Endothelial cell of umbilical vein (primary cell): ENCODE data around the gene RPS6KA3. TPM values are rescaled to one million over a fixed set of nuclear protein-coding genes. Genes with fewer than 3 reads are reported as not detected.

Source experiments
- BruUV-seq: library from RNA; stranded (reverse); fragments of 400-500 nt; replicated peaks from 2 replicates; lab custom pipeline; 2021; lab: Mats Ljungman, UMichigan
- CTCF ChIA-PET: fragments of 300-600, 350-600 bp; sonication (Branson Sonifier 250); formaldehyde crosslinking; loops from one replicate; lab custom pipeline; 2021; ENCODE audit warnings: antibody characterized with exemption, inconsistent platforms; lab: Charles Lee
- POLR2A ChIA-PET: fragments of 300-600, 350-600 bp; sonication (Branson Sonifier 250); formaldehyde crosslinking; loops from one replicate; lab custom pipeline; 2021; ENCODE audit warnings: antibody characterized with exemption, inconsistent platforms; lab: Charles Lee
- DNase-seq: peaks from one replicate; pipeline ENCODE4 v3.0.0-alpha.2; 2011; ENCODE audit warnings: low read depth, low spot score
- FAIRE-seq: peaks from 2 replicates; lab custom pipeline; 2011; peaks lifted over from hg19 to GRCh38; lab: Jason Lieb, UNC
- H2AFZ ChIP-seq: 2 replicates; pipeline ENCODE4 v1.6.0; 2012; ENCODE audit warnings: low read depth, low read length, control low read depth, inconsistent platforms
- H3K27ac ChIP-seq: 2 replicates; pipeline ENCODE4 v1.5.1; 2011; ENCODE audit warnings: low read depth, mild to moderate bottlenecking, control low read depth, low read length, moderate library complexity; ENCODE audit not compliant: insufficient read depth
- H3K27me3 ChIP-seq, 2 experiments: 2 replicates each; pipeline versions ENCODE4 v1.6.0 to v1.6.1; 2011; ENCODE audit warnings: low read length in 2 of 2, mixed read lengths in 1 of 2; ENCODE audit not compliant: control insufficient read depth in 2 of 2, insufficient read depth in 2 of 2
- H3K36me3 ChIP-seq, 2 experiments: 2 replicates in 1 of 2; 3 replicates in 1 of 2; pipeline ENCODE4 v1.5.1; 2011; ENCODE audit warnings: low read length in 2 of 2, mild to moderate bottlenecking in 1 of 2, moderate library complexity in 1 of 2; ENCODE audit not compliant: control insufficient read depth in 2 of 2, insufficient read depth in 2 of 2; ENCODE audit errors: extremely low read depth in 1 of 2
- H3K4me1 ChIP-seq: 3 replicates; pipeline ENCODE4 v1.5.1; 2011; ENCODE audit warnings: mild to moderate bottlenecking, low read length; ENCODE audit not compliant: control insufficient read depth, insufficient read depth; ENCODE audit errors: extremely low read depth
- H3K4me2 ChIP-seq: 2 replicates; pipeline ENCODE4 v1.6.1; 2011; ENCODE audit warnings: low read length, control low read depth, mixed read lengths; ENCODE audit not compliant: insufficient read depth
- H3K4me3 ChIP-seq, 3 experiments: fragments of 200-600 bp in 1 of 3; sonication (generic), shearing (Covaris generic) in 1 of 3; replicated peaks in 1 of 3; 2 replicates each; pipeline ENCODE4 v1.5.1; 2011 to 2016; ENCODE audit warnings: control low read depth in 3 of 3, low read length in 3 of 3, mild to moderate bottlenecking in 2 of 3, inconsistent platforms in 1 of 3, low read depth in 1 of 3, moderate library complexity in 1 of 3; ENCODE audit not compliant: insufficient read depth in 1 of 3
- H3K79me2 ChIP-seq: 2 replicates; pipeline ENCODE4 v1.6.0; 2012; ENCODE audit warnings: low read length, inconsistent platforms; ENCODE audit not compliant: control insufficient read depth, insufficient read depth
- H3K9ac ChIP-seq: replicated peaks from 2 replicates; pipeline ENCODE3; 2011; ENCODE audit warnings: low read length, control low read depth; ENCODE audit not compliant: insufficient read depth; ENCODE audit errors: extremely low read depth
- H3K9me1 ChIP-seq: replicated peaks from 3 replicates; pipeline ENCODE4 v1.6.0; 2011; ENCODE audit warnings: mild to moderate bottlenecking, low read length; ENCODE audit not compliant: control insufficient read depth, insufficient read depth; ENCODE audit errors: extremely low read depth
- H3K9me3 ChIP-seq: replicated peaks from 2 replicates; pipeline ENCODE4 v1.5.1; 2012; ENCODE audit warnings: low read length, inconsistent platforms; ENCODE audit not compliant: control insufficient read depth, insufficient read depth
- H4K20me1 ChIP-seq: replicated peaks from 2 replicates; pipeline ENCODE3; 2011; ENCODE audit warnings: mild to moderate bottlenecking, low read length; ENCODE audit not compliant: control insufficient read depth, insufficient read depth; ENCODE audit errors: extremely low read depth
- CTCF ChIP-seq, 2 donors: IDR thresholded peaks; 1 replicate in 1 of 2; 2 replicates in 1 of 2; pipeline ENCODE4 v1.5.1; 2011; ENCODE audit warnings: low read length in 2 of 2, mild to moderate bottlenecking in 2 of 2, moderate library complexity in 2 of 2, control low read depth in 1 of 2, inconsistent platforms in 1 of 2, low read depth in 1 of 2; ENCODE audit not compliant: insufficient read depth in 1 of 2; ENCODE audit errors: extremely low read depth in 1 of 2
- EZH2 ChIP-seq: IDR thresholded peaks from 2 replicates; pipeline ENCODE4 v1.6.1; 2012; ENCODE audit warnings: borderline replicate concordance, low read depth, mild to moderate bottlenecking, moderate library complexity, low read length, inconsistent platforms; ENCODE audit not compliant: severe bottlenecking
- FOS ChIP-seq: IDR thresholded peaks from 2 replicates; pipeline ENCODE4 v1.6.1; 2011; ENCODE audit warnings: mild to moderate bottlenecking, low read length, moderate library complexity, borderline replicate concordance; ENCODE audit not compliant: insufficient read depth
- GATA2 ChIP-seq: IDR thresholded peaks from 2 replicates; pipeline ENCODE4 v1.7.0; 2011; ENCODE audit warnings: low read depth, mild to moderate bottlenecking, moderate library complexity, mixed read lengths, low read length; ENCODE audit not compliant: insufficient read length, insufficient read depth
- MYC ChIP-seq: IDR thresholded peaks from one replicate; pipeline ENCODE4 v1.6.1; 2011; ENCODE audit warnings: mild to moderate bottlenecking, low read depth, low read length
- dilution Hi-C: fragments of 300-500 bp; cut with MboI; formaldehyde crosslinking; loops from one replicate; pipeline ENCODE4 v1.15.0; 2019; ENCODE audit warnings: low sequenced_read_pairs; ENCODE audit not compliant: extremely low pct_ligation_motif_present
- intact Hi-C: fragments of 100-400 bp; cut with micrococcal nuclease; formaldehyde crosslinking; loops from one replicate; pipeline ENCODE4 v1.10.0; 2022
- polyA plus RNA-seq, 4 experiments: library from polyadenylated mRNA; depleted of rRNA in 3 of 4; stranded (reverse) in 3 of 4; unstranded in 1 of 4; fragments of >200 nt; gene quantifications; 2 replicates each; pipeline versions ENCODE4 v1.2.1 to v1.2.3, GENCODE V29; 2011 to 2012; ENCODE audit warnings: missing spikeins in 1 of 4
- total RNA-seq: library from RNA; stranded (reverse); gene quantifications from 2 replicates; pipeline ENCODE4 v1.2.3, GENCODE V29; 2021
- TF ChIP-seq, protein P1 (sequence below): IDR thresholded peaks from 2 replicates; pipeline ENCODE4 v1.6.1; 2011; ENCODE audit not compliant: insufficient read depth, insufficient read length

The RPS6KA3 gene
- total and polyA plus RNA-seq, 2 donors (not counting 3 experiments of a cell fraction or from before 2014, with no cell fraction given), result 24.4 to 61.6 TPM

- CTCF ChIA-PET, result no interaction called here
- H3K27ac ChIP-seq, result no peak overlapping the region
- H4K20me1 ChIP-seq, result no peaks in the 10 kb centered on the region
- no peak for TF ChIP-seq EZH2
- TF ChIP-seq, protein P1, sequence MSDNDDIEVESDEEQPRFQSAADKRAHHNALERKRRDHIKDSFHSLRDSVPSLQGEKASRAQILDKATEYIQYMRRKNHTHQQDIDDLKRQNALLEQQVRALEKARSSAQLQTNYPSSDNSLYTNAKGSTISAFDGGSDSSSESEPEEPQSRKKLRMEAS, result no peak
- no peak for TF ChIP-seq CTCF (IDR thresholded peaks at IDR 0.05; ENCODE audit: extremely low read depth in 1 of 2, insufficient read depth in 1 of 2, low read depth in 1 of 2, low read length in 2 of 2)
- TF ChIP-seq MYC, result no peak
- TF ChIP-seq GATA2, result no peak
- TF ChIP-seq FOS, result no peak
- no peaks in the 10 kb centered on the region for H3K27me3 ChIP-seq
- no peaks in the 10 kb centered on the region for H3K4me1 ChIP-seq
- dilution Hi-C loops (no loop called here), intact Hi-C loops (no loop called here)
- peaks cover 0 to 4% of the 10 kb centered on the region in 2 experiments for H3K36me3 ChIP-seq
- no TSS peak for BruUV-seq
- H3K4me3 ChIP-seq, result no peak overlapping the region
- no peaks in the 10 kb centered on the region for H3K79me2 ChIP-seq
- POLR2A ChIA-PET, result no interaction called here
- FAIRE-seq (no peak), DNase-seq (no peak)
- no peak overlapping the region for H3K4me2 ChIP-seq
- H3K9me3 ChIP-seq, result no peaks in the 10 kb centered on the region
- H3K9me1 ChIP-seq, result no peaks in the 10 kb centered on the region
- no peak overlapping the region for H2AFZ ChIP-seq
- no peak overlapping the region for H3K9ac ChIP-seq
These were observed 93.4 kb downstream of the RPS6KA3 start for GRCh38 chrX:20173313-20173712.
